HEK293T (cell line): ENCODE measurements around the gene ARHGEF7.

Experiments used
- CTCF ChIA-PET: fragments of 350-600 bp; formaldehyde crosslinking; extraction: SDS; loops from one replicate; lab custom pipeline; 2021; ENCODE audit warnings: antibody characterized with exemption, inconsistent platforms; lab: Yijun Ruan, JAX
- POLR2A ChIA-PET: fragments of 350-600 bp; formaldehyde crosslinking; extraction: SDS; loops from one replicate; lab custom pipeline; 2020; ENCODE audit warnings: antibody characterized with exemption, inconsistent platforms; lab: Yijun Ruan, JAX
- DNase-seq: peaks from one replicate; pipeline ENCODE4 v3.0.0; 2012; ENCODE audit warnings: mixed read lengths; ENCODE audit errors: extremely low spot score
- ARNT ChIP-seq: fragments of 450-650 bp; IDR thresholded peaks from 2 replicates; pipeline ENCODE4 v1.6.1; 2017; ENCODE audit warnings: mild to moderate bottlenecking
- BHLHE40 ChIP-seq: fragments of 450-650 bp; IDR thresholded peaks from 2 replicates; pipeline ENCODE4 v1.6.1; 2016; ENCODE audit warnings: mild to moderate bottlenecking, moderate library complexity, borderline replicate concordance
- CTBP1 ChIP-seq: fragments of 450-650 bp; IDR thresholded peaks from 2 replicates; pipeline ENCODE4 v1.6.1; 2016; ENCODE audit warnings: borderline replicate concordance
- ELF4 ChIP-seq: fragments of 450-650 bp; IDR thresholded peaks from 2 replicates; pipeline ENCODE4 v1.6.1; 2017; ENCODE audit warnings: antibody characterized with exemption
- FOXA1 ChIP-seq: fragments of 450-650 bp; IDR thresholded peaks from 2 replicates; pipeline ENCODE4 v1.6.1; 2016; ENCODE audit warnings: mild to moderate bottlenecking
- FOXK2 ChIP-seq: fragments of 450-650 bp; IDR thresholded peaks from 2 replicates; pipeline ENCODE4 v1.6.1; 2016; ENCODE audit warnings: mild to moderate bottlenecking
- FOXM1 ChIP-seq: fragments of 450-650 bp; IDR thresholded peaks from 2 replicates; pipeline ENCODE4 v1.6.1; 2017; ENCODE audit warnings: mild to moderate bottlenecking, borderline replicate concordance
- HDGF ChIP-seq: fragments of 450-650 bp; IDR thresholded peaks from 2 replicates; pipeline ENCODE4 v1.6.1; 2017; ENCODE audit warnings: antibody characterized with exemption, borderline replicate concordance
- L3MBTL2 ChIP-seq: fragments of 450-650 bp; conservative IDR thresholded peaks from 2 replicates; pipeline ENCODE4 v1.6.1; 2016; ENCODE audit warnings: mild to moderate bottlenecking
- LEF1 ChIP-seq: fragments of 450-650 bp; IDR thresholded peaks from 2 replicates; pipeline ENCODE4 v1.6.1; 2017; ENCODE audit warnings: mild to moderate bottlenecking, borderline replicate concordance
- NFRKB ChIP-seq: fragments of 450-650 bp; IDR thresholded peaks from 2 replicates; pipeline ENCODE4 v1.6.1; 2016; ENCODE audit warnings: mild to moderate bottlenecking, moderate library complexity
- SP1 ChIP-seq: fragments of 450-650 bp; IDR thresholded peaks from 2 replicates; pipeline ENCODE4 v1.6.1; 2017
- SUZ12 ChIP-seq: fragments of 450-650 bp; IDR thresholded peaks from 2 replicates; pipeline ENCODE4 v1.6.1; 2016; ENCODE audit warnings: mild to moderate bottlenecking
- TARDBP ChIP-seq: fragments of 450-650 bp; IDR thresholded peaks from 2 replicates; pipeline ENCODE4 v1.6.1; 2016
- ZNF384 ChIP-seq: fragments of 450-650 bp; IDR thresholded peaks from 2 replicates; pipeline ENCODE4 v1.6.1; 2016
- TF ChIP-seq, protein P1 (sequence below): fragments of 450-650 bp; IDR thresholded peaks from 2 replicates; pipeline ENCODE4 v1.6.1; 2016

Gene ARHGEF7

DNA sequence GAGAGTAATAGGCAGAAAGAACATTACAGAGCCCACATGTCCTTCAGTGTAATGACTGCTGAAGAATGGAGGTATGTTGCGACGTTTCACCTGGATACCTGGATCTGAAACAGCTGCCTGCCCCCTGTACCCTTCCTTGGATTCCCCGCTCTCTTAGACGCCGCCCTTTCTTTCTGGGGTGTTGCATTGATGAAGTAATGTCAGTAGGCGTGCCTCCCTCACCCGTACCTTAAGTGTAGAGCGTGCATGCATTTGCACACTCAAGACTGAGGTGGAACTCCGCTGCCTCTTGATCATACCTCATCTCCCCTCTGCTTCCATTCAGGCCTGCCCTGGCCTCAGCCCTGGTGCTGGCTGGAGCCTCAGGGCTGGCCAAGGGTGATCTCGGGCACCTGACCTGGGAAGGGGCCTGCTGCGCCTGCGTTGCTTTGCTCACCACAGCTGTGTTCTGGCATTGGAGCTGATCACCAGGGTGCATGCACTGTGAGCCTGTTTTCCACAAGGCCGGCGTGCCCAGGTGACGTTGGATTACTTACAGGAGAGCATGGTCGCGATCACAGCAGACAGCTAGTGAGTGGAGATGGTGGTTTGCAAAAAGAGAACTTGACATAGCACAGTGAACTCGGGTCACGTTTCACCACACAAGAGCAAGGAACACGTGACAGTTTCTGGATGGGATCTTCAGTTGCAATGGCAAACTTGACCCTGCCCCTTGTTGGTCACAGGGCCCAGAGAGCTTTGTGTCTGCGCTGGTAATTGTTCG lies 99.0 kb downstream of the ARHGEF7 start:
- TF ChIP-seq SUZ12, result no peak
- no peak for TF ChIP-seq ZNF384
- no peak for TF ChIP-seq FOXA1
- TF ChIP-seq FOXK2, result no peak
- TF ChIP-seq CTBP1, result no peak
- TF ChIP-seq, protein P1, sequence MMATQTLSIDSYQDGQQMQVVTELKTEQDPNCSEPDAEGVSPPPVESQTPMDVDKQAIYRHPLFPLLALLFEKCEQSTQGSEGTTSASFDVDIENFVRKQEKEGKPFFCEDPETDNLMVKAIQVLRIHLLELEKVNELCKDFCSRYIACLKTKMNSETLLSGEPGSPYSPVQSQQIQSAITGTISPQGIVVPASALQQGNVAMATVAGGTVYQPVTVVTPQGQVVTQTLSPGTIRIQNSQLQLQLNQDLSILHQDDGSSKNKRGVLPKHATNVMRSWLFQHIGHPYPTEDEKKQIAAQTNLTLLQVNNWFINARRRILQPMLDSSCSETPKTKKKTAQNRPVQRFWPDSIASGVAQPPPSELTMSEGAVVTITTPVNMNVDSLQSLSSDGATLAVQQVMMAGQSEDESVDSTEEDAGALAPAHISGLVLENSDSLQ, result no peak
- no peak for TF ChIP-seq ELF4
- TF ChIP-seq BHLHE40, result no peak
- no peak for TF ChIP-seq SP1
- no peak for TF ChIP-seq FOXM1
- no peak for TF ChIP-seq ARNT
- TF ChIP-seq NFRKB, result no peak
- TF ChIP-seq HDGF, result no peak
- DNase-seq, result no peak
- CTCF ChIA-PET, result interaction anchor here (0.6 kb wide), 1 partner anchor 26 kb away, joined by 3 read pairs; no protein-coding TSS in a partner anchor
- POLR2A ChIA-PET, result no interaction called here

DNA sequence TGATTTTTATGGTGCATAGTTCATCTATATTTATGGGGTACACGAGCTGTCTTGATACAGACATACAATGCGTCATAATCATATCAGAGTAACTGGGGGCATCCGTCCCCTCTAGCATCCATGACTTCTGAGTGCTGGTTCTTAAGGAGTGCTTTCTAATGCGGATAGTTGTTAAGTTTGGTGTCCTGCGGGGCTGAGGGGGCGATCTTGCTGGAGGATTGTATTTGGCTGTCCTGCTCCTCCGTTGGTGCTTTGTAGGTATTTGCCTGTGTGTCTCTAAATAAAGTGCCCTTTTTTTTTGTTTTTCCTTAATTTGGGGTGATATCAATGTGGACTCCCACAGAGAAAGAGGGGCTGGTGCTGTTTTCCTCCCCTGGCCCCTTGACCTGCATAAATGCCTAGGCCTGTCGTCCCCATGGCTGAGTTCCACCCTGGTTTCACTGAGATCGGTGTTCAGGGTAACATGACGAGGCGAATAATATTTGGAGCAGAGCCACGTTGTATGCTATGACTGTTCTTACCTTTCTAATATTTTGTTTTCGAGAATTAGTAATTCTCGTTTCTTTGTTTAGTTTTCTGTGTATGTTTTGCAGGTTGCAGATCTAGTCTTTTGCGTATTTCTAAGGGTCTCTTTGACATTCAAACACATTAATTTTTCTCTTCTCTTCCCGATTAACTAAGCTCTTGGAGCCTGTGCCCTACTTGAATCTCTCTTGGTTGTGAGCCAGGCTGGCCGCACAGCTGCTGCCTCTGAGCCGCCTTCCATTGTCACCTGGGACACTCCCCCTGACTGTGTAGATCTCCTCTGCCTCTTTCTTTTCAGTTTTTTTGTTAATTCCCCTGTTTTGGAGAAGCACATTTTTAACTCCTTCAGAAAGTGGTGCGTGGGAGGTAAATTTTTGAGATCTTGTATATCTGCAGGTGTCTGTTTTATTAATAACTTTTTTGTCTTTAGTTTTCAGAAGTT lies 100.3 kb downstream of the ARHGEF7 start:
- ChIA-PET POLR2A (no interaction called here), CTCF (no interaction called here)
- DNase-seq, result no peak
- TF ChIP-seq FOXK2 (no peak), BHLHE40 (no peak), SP1 (no peak), LEF1 (no peak)

DNA sequence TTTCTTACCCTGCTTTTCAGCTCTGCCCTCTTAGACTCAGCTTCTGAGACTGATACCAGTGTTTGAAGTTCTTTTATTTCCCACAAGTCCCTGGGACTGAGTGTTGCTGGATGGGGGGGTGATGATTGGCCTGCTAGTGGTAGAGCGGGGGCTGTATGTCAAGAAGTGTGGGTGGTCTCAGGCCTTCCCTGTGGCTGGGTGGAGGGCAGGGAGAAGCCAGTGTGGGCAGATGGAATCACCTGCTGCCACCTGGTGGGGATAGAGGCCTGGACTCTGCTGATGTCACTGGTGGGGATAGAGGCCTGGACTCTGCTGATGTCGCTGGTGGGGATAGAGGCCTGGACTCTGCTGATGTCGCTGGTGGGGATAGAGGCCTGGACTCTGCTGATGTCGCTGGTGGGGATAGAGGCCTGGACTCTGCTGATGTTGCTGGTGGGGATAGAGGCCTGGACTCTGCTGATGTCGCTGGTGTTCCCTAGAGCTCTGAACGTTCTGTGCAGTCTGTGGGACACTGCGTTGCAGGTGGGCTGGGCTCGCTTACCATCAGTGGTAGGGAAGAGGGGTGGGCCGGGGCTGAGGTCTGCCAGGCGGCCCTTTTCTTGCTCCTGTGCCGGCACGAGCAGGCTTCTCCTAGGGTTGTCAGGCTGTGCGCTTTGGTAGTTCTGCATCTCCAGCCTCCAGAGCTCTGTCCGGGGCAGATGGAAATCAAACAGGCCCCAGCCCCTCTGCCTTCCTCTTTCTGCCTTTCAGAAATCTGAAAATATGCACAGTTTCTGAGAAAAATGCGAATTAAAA lies 101.3 kb downstream of the ARHGEF7 start:
- TF ChIP-seq ELF4 (no peak), FOXM1 (no peak), BHLHE40 (no peak), HDGF (no peak), L3MBTL2 (no peak), ZNF384 (no peak), TARDBP (no peak), SP1 (no peak), FOXK2 (no peak), ARNT (no peak), NFRKB (no peak), SUZ12 (no peak), FOXA1 (no peak), LEF1 (no peak), CTBP1 (no peak)
- TF ChIP-seq, protein P1, result no peak
- CTCF ChIA-PET, result no interaction called here
- DNase-seq, result peak; percentile 17
- POLR2A ChIA-PET, result no interaction called here

DNA sequence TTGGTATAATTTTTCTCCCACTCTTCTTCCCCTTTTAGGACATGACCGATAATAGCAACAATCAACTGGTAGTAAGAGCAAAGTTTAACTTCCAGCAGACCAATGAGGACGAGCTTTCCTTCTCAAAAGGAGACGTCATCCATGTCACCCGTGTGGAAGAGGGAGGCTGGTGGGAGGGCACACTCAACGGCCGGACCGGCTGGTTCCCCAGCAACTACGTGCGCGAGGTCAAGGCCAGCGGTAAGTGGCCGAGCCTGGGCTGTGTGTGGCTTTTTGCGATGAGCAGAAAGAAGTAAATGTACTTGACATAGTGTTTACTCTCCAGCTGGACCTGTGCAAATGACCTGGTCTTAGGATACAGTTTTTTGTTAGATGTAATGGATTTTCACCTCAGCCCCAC lies 102.5 kb downstream of the ARHGEF7 start:
- ChIA-PET POLR2A (no interaction called here), CTCF (no interaction called here)
- TF ChIP-seq TARDBP (no peak), FOXM1 (no peak), ELF4 (no peak)
- DNase-seq, result no peak

DNA sequence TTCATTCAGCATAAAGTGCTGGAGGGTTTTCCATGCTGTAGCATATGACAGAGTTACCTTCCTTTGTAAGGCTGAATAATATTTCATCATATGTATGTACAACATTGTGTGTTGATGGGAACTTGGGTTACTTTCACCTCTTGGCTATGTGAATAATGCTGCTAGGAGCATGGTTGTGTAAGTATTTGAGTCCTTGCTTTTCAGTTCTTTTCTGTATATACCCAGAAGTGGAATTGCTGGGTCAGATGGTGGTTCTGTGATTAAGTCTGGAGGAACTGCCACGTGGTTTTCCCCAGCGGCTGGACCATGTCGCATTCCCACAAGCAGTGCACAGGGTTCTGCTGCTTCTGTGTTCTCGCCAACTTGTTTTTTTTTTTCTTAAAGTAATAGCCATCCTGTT lies 104.2 kb downstream of the ARHGEF7 start:
- ChIA-PET CTCF (no interaction called here), POLR2A (no interaction called here)
- no peak for DNase-seq
- TF ChIP-seq ELF4 (no peak), BHLHE40 (no peak), SUZ12 (no peak), ZNF384 (no peak), ARNT (no peak), L3MBTL2 (no peak), HDGF (no peak), NFRKB (no peak), FOXK2 (no peak), FOXA1 (no peak), TARDBP (no peak), LEF1 (no peak), CTBP1 (no peak), FOXM1 (no peak), SP1 (no peak)
- TF ChIP-seq, protein P1, result no peak
